Measurements from ENCODE around the gene EPS8L3. TPM values are rescaled to one million over a fixed set of nuclear protein-coding genes. Genes with fewer than 3 reads are reported as not detected.
"Not testable (repeated sequence)": the region's sequence is repeated elsewhere in the genome, so short reads cannot be mapped to it uniquely, and the experiment has no call there.

The EPS8L3 gene
- total RNA-seq, 2 experiments from 2014 or later: not detected

GRCh38 chr1:109713636-109714035 lies 50.1 kb downstream of the EPS8L3 start:
- Mint-ChIP-seq H3K4me3 (no peak overlapping the region), H3K4me1 (ENCODE audit: low read depth) (peaks cover 1% of the 10 kb centered on the region), H3K9me3 (peaks cover 10% of the 10 kb centered on the region), H3K36me3 (ENCODE audit: low read depth) (peaks cover 3% of the 10 kb centered on the region), H3K27ac (no peak overlapping the region), H3K27me3 (peaks cover 6% of the 10 kb centered on the region)
- intact Hi-C loops (cut with micrococcal nuclease): no loop called here
- no peak for TF ChIP-seq CTCF (IDR thresholded peaks at IDR 0.05)
- ChIA-PET POLR2A (no interaction called here), CTCF (interaction anchor here (1.4 kb wide), 1 partner anchor 73 kb away, joined by 3 read pairs; no protein-coding TSS in a partner anchor)
- ATAC-seq (no peak), DNase-seq (no peak)

DNA sequence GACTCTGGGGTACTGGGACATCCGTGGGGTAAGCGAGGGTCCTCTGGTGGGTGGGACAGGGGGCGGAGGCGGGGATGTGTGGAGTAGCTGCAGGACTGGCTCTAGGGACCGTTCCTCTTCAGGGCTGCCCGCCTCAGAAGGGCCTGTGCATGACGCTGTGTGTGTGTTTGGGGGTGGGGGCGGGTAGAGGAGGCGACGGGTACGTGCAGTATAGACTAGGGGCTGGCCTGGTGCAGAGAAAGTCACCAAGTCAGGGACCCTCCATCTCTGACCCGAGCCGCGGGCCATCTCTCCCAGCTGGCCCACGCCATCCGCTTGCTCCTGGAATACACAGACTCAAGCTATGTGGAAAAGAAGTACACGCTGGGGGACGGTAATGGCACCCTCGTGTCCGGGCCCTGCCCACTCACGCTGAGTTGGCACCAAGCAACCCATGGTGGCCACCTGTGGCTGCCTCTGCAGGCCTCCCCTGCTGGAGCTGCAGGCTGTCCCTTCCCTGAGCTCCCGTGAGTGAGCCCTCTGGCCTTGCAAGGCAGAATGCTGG lies 51.3 kb downstream of the EPS8L3 start:
- DNase-seq (no peak), ATAC-seq (peak; percentile 39)
- H3K9me3 Mint-ChIP-seq: peaks cover 13% of the 10 kb centered on the region
- H3K4me1 Mint-ChIP-seq (ENCODE audit: low read depth): peaks cover 1% of the 10 kb centered on the region
- ChIA-PET CTCF (no interaction called here), POLR2A (interaction anchor here (0.6 to 1.1 kb wide), 2 partner anchors 12 to 25 kb away, joined by 3 to 5 read pairs; no protein-coding TSS in a partner anchor)
- no peak overlapping the region for H3K4me3 Mint-ChIP-seq
- TF ChIP-seq CTCF (IDR thresholded peaks at IDR 0.05): no peak
- H3K27me3 Mint-ChIP-seq: peaks cover 6% of the 10 kb centered on the region
- H3K27ac Mint-ChIP-seq: no peak overlapping the region
- intact Hi-C loops (cut with micrococcal nuclease): no loop called here
- H3K36me3 Mint-ChIP-seq (ENCODE audit: low read depth): peaks cover 7% of the 10 kb centered on the region

GRCh38 chr1:109711593-109712320 lies 52.0 kb downstream of the EPS8L3 start, which contains the start of gene GSTM5:
GSTM5 (plus strand) TSS chr1:109712251; CDS start chr1:109712313, 62 bp downstream.
- H3K27ac Mint-ChIP-seq, H3K27me3 Mint-ChIP-seq: not testable (repeated sequence)

GRCh38 chr1:109709822-109710221 lies 53.9 kb downstream of the EPS8L3 start:
- intact Hi-C loops (cut with micrococcal nuclease); H3K4me3 Mint-ChIP-seq; CTCF ChIA-PET; H3K27ac Mint-ChIP-seq; H3K36me3 Mint-ChIP-seq (ENCODE audit: low read depth); DNase-seq; ATAC-seq; H3K4me1 Mint-ChIP-seq (ENCODE audit: low read depth); H3K27me3 Mint-ChIP-seq: not testable (repeated sequence)
- H3K9me3 Mint-ChIP-seq: peaks cover 13% of the 10 kb centered on the region
- POLR2A ChIA-PET: interaction anchor here (0.6 to 0.7 kb wide), 2 partner anchors 11 to 39 kb away, joined by 3 read pairs; no protein-coding TSS in a partner anchor

More at GRCh38 chr1:109711593-109712320, 52.0 kb downstream of the EPS8L3 start, which contains the start of gene GSTM5:
- intact Hi-C loops (cut with micrococcal nuclease); CTCF ChIA-PET; H3K4me1 Mint-ChIP-seq (ENCODE audit: low read depth); H3K36me3 Mint-ChIP-seq (ENCODE audit: low read depth): not testable (repeated sequence)
- ATAC-seq: peak; percentile 74
- peak; percentile 20 for DNase-seq
- H3K4me3 Mint-ChIP-seq: peak within 1 kb of the TSS; percentile 32
- peaks cover 13% of the 10 kb centered on the region for H3K9me3 Mint-ChIP-seq
- POLR2A ChIA-PET: interaction anchor here (0.6 to 1.1 kb wide), 2 partner anchors 13 to 26 kb away, joined by 3 to 5 read pairs; no protein-coding TSS in a partner anchor

GRCh38 chr1:109708949-109709348 lies 54.8 kb downstream of the EPS8L3 start:
- H3K4me1 Mint-ChIP-seq (ENCODE audit: low read depth); POLR2A ChIA-PET; H3K27ac Mint-ChIP-seq; DNase-seq; intact Hi-C loops (cut with micrococcal nuclease); ATAC-seq; H3K36me3 Mint-ChIP-seq (ENCODE audit: low read depth); H3K4me3 Mint-ChIP-seq; CTCF ChIA-PET; H3K27me3 Mint-ChIP-seq: not testable (repeated sequence)
- peaks cover 16% of the 10 kb centered on the region for H3K9me3 Mint-ChIP-seq

- ChIA-PET POLR2A (no interaction called here), CTCF (no interaction called here)
- ATAC-seq: no peak
- Mint-ChIP-seq H3K4me3 (no peak overlapping the region), H3K4me1 (ENCODE audit: low read depth) (no peaks in the 10 kb centered on the region), H3K9me3 (peaks cover 18% of the 10 kb centered on the region), H3K36me3 (ENCODE audit: low read depth) (peaks cover 9% of the 10 kb centered on the region), H3K27me3 (no peaks in the 10 kb centered on the region), H3K27ac (no peak overlapping the region)
- intact Hi-C loops (cut with micrococcal nuclease): no loop called here
- no peak for TF ChIP-seq CTCF (IDR thresholded peaks at IDR 0.05)
- no peak for DNase-seq
Measured at GRCh38 chr1:109705411-109705810, 58.3 kb downstream of the EPS8L3 start.

Measured in activated CD8-positive, alpha-beta T cell treated with anti-CD3 and anti-CD28 coated beads for 36 hours (primary cell).